NB4 (cell line): ENCODE data around the gene ADPRS.

Experiments
- DNase-seq: peaks from one replicate; pipeline ENCODE4 v3.0.0; 2010; ENCODE audit warnings: low read depth
- H3K4me3 ChIP-seq: one replicate; pipeline ENCODE4 v1.5.1; 2011; ENCODE audit warnings: mild to moderate bottlenecking, low read depth, low read length, moderate library complexity
- CTCF ChIP-seq: IDR thresholded peaks from one replicate; pipeline ENCODE4 v1.5.1; 2012; ENCODE audit warnings: low read depth, low read length
- MYC ChIP-seq: IDR thresholded peaks from 2 replicates; pipeline ENCODE4 v1.6.1; 2011; ENCODE audit warnings: low read depth, low read length
- POLR2A ChIP-seq: IDR thresholded peaks from 2 replicates; pipeline ENCODE4 v1.6.1; 2011; ENCODE audit warnings: mild to moderate bottlenecking; ENCODE audit not compliant: insufficient read length; ENCODE audit errors: extremely low read depth
- TF ChIP-seq, protein P1 (sequence below): IDR thresholded peaks from 2 replicates; pipeline ENCODE4 v1.6.1; 2011; ENCODE audit warnings: low read depth, low read length

The ADPRS gene

DNA sequence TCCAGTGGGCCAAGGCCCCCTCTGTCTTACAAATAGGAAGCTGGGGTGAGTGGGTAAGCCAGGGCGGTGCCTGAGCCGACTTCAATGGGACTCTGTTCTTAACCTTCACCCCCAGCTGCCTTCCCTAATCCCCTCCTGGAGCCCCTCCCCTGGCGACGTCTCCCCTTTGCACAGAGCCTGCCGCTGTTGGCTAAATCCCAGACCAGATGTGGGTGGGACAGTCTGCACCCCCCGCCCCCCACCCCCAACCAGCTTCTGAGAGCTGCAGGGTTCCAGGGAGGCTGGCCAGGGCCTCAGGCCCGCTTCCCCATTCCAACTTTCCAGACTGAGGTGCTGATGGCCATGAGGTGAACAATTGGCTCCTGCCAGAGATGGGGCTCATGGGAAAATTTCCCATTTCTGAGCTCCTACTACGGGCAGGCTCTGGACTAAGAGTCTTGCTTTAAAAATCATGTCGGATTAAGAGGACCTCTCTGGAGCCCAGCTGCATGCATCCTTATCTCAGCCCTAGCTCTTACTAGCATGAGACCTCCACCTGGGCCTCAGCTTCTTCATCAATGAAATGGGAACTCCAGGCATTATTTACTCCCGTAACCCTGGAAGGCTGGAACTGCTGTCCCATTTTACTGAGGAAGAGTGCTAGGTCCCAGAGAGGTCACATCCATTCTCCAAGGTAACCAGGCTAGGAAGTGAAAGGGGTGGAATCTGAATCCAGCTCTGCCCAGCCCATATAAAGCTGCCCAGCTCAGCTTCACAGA, 29.9 kb downstream of the ADPRS start:
- TF ChIP-seq, protein P1, sequence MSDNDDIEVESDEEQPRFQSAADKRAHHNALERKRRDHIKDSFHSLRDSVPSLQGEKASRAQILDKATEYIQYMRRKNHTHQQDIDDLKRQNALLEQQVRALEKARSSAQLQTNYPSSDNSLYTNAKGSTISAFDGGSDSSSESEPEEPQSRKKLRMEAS = no peak
- TF ChIP-seq POLR2A = no peak
- no peak for TF ChIP-seq MYC
- TF ChIP-seq CTCF = no peak
- DNase-seq = no peak
- H3K4me3 ChIP-seq = no peak overlapping the region

DNA sequence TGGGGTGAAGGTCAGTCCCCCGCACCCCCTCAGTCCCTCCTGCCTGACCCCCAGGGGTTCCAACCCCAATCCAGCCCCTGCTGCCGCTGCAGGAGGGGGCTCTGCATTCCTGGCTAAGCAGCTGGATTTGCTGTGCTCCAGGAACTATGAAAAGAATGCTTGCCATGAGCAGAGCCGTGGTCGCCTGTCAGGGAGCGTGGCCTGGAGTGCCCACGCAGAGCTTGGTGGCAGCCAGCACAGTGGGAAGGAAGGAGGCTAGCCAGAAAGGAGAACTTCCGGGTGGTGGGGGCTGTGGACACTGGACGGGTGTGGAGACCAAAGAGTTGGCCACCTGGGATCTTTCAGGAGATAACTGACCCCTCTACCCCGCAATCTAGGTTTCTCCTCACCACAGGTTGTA, 30.8 kb downstream of the ADPRS start:
- TF ChIP-seq CTCF = no peak
- no peak for TF ChIP-seq POLR2A
- no peak for TF ChIP-seq MYC
- TF ChIP-seq, protein P1 = no peak

GRCh38 chr1:36122062-36123030, 33.7 kb downstream of the ADPRS start:
- H3K4me3 ChIP-seq = no peak overlapping the region
- TF ChIP-seq CTCF (no peak), POLR2A (no peak), MYC (no peak)
- TF ChIP-seq, protein P1 = no peak
- DNase-seq = no peak

More for the DNA sequence above, 30.8 kb downstream of the ADPRS start:
- no peak for DNase-seq
- H3K4me3 ChIP-seq = no peak overlapping the region

- no peak for DNase-seq
- TF ChIP-seq MYC (no peak), POLR2A (no peak), CTCF (no peak)
- TF ChIP-seq, protein P1 = no peak
- H3K4me3 ChIP-seq = no peak overlapping the region
Measured at GRCh38 chr1:36123356-36123755, 34.7 kb downstream of the ADPRS start.

GRCh38 chr1:36124404-36125128, 35.9 kb downstream of the ADPRS start:
- no peak for DNase-seq
- TF ChIP-seq, protein P1 = no peak
- no peak for TF ChIP-seq MYC
- H3K4me3 ChIP-seq = no peak overlapping the region
